Adrenal gland (tissue), 12 donors: ENCODE results near the gene OSBPL2. TPM values are rescaled to one million over a fixed set of nuclear protein-coding genes. Genes with fewer than 3 reads are reported as not detected.

Experiments used
- DNase-seq, 7 donors: peaks; one replicate each; pipeline ENCODE4 v3.0.0-alpha.2; 2019 to 2020
- H3K27ac ChIP-seq, 5 donors: fragments of 200-600 bp; sonication (generic) in 4 of 5; 1 replicate in 3 of 5; 2 replicates in 2 of 5; pipeline versions ENCODE4 v1.5.1 to v1.8.0; 2016 to 2020; ENCODE audit warnings: mild to moderate bottlenecking in 1 of 5
- H3K27me3 ChIP-seq: fragments of 200-600 bp; 2 replicates; pipeline ENCODE4 v1.8.0; 2021
- H3K36me3 ChIP-seq, 2 donors: fragments of 200-600 bp; replicated peaks in 1 of 2; 1 replicate in 1 of 2; 2 replicates in 1 of 2; pipeline versions ENCODE4 v1.5.1 to v1.8.0; 2018 to 2022
- H3K4me1 ChIP-seq, 2 donors: fragments of 200-600 bp; replicated peaks in 1 of 2; 1 replicate in 1 of 2; 2 replicates in 1 of 2; pipeline versions ENCODE4 v1.5.1 to v1.8.0; 2018 to 2021
- H3K4me3 ChIP-seq, 4 donors: fragments of 200-600 bp; sonication (generic) in 3 of 4; one replicate each; pipeline ENCODE4 v1.5.1; 2016 to 2018
- H3K9me3 ChIP-seq, 3 donors: fragments of 200-600 bp; sonication (generic) in 1 of 3; replicated peaks in 1 of 3; 1 replicate in 2 of 3; 2 replicates in 1 of 3; pipeline versions ENCODE4 v1.5.1 to v1.8.0; 2016 to 2021
- POLR2A ChIP-seq, 2 donors: fragments of 450-650 bp; IDR thresholded peaks; one replicate each; pipeline ENCODE4 v1.6.1; 2017; ENCODE audit warnings: antibody characterized with exemption in 2 of 2, mild to moderate bottlenecking in 2 of 2, moderate library complexity in 1 of 2
- WGBS, 4 donors: extraction: QIAGEN DNeasy Blood & Tissue Kit in 2 of 4; methylation state at CpG; one replicate each; pipeline versions ENCODE4 v1.1.5 to v1.1.7; 2013 to 2017; 5-methylcytosine and 5-hydroxymethylcytosine counted together
- intact Hi-C, 2 donors: fragments of 100-400 bp; cut with DNase I; formaldehyde crosslinking; loops; one replicate each; pipeline versions ENCODE4 v1.14.1 to v1.15.0; 2022 to 2023
- polyA plus RNA-seq, 3 donors: library from polyadenylated mRNA; stranded (reverse); fragments of 200-250 nt in 2 of 3; fragments of 350-450 nt in 1 of 3; fragmentation: Illumina TruSeq in 1 of 3; extraction: RNeasy Lipid Tissue Mini Kit (QIAGEN cat#74804) in 1 of 3; gene quantifications; one replicate each; pipeline ENCODE4 v1.2.3, GENCODE V29; 2013 to 2014
- total RNA-seq, 9 donors: library from RNA; depleted of rRNA in 4 of 9; stranded (reverse); fragments of >200 nt in 4 of 9; fragments of 120-200 nt in 1 of 9; fragmentation: NEBNext Ultra II Directional in 1 of 9; extraction: Animal tissue kit (Norgen Biotek cat#: 25700) in 1 of 9; gene quantifications; one replicate each; pipeline versions ENCODE4 v1.1.0 to v1.2.4, GENCODE V29; 2013 to 2023
- TF ChIP-seq, protein P1 (sequence below), 6 experiments: fragments of 450-650 bp in 4 of 6; fragments of 200-600 bp in 2 of 6; sonication (generic) in 1 of 6; IDR thresholded peaks; 1 replicate in 5 of 6; 2 replicates in 1 of 6; pipeline versions ENCODE4 v1.5.1 to v1.8.0; 2016 to 2021; ENCODE audit warnings: antibody characterized with exemption in 6 of 6, mild to moderate bottlenecking in 2 of 6, moderate library complexity in 1 of 6
- donor health status: healthy with polysubstance abuse.
- donor health status: Bipolar disorder and iron deficiency.
- donor health status: DM: yes; HTN: yes; CAD: no.
- donor health status: DM: no; HTN: no; CAD: no.
- donor health status: DM: no; HTN: no; CAD: no.
- donor health status: DM: yes; HTN: yes; CAD: no.

Gene OSBPL2
- total and polyA plus RNA-seq, 12 donors: 13.8 to 96.7 (median 37.4) TPM

DNA sequence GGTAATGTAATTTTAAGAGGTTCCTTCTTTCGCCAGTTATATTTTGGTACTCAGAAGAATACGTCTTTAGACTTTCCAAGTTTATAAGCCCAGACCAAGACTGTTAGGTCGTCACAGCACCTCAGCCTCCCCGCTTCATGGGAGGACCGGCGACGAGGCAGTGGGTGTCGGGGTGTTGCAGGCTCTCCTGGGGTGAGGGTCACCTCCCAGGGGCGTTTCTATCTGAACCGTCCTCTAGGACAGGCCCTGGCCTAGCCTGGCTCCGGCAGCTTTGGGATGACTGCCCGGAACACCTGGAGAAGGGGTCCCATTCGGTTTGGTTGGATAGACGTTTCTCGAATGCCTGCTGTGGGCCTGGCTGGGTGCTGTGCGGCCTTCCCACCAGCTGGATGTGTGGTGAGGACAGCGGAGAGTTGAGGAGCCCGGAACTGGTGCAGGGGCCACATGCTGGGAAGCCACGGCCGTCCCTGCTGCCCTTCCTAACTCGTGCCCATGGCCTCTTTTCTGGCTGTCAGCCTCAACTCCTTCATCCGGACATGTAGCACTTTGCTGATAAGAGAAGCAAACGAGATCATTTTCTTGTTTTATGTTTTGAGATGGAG, 1.1 kb downstream of the OSBPL2 start:
- Histone ChIP-seq H3K4me3 (peak overlapping the region in 2 of 4 donors; percentile 71 to 82), H3K27ac (peak overlapping the region in 4 of 5 donors; percentile 63 to 87 (median 76)), H3K9me3 (no peaks in the 10 kb centered on the region), H3K4me1 (peaks cover 6 to 31% of the 10 kb centered on the region in 2 donors), H3K36me3 (peaks cover 0 to 3% of the 10 kb centered on the region in 2 donors), H3K27me3 (no peaks in the 10 kb centered on the region)
- intact Hi-C loops: no loop called here
- WGBS, 4 donors: 24 to 35% (median 27%) methylated on average over 23 of the region's 23 CpGs
- DNase-seq: peak in 4 of 7 donors; percentile 26 to 39 (median 34)
- TF ChIP-seq, protein P1, sequence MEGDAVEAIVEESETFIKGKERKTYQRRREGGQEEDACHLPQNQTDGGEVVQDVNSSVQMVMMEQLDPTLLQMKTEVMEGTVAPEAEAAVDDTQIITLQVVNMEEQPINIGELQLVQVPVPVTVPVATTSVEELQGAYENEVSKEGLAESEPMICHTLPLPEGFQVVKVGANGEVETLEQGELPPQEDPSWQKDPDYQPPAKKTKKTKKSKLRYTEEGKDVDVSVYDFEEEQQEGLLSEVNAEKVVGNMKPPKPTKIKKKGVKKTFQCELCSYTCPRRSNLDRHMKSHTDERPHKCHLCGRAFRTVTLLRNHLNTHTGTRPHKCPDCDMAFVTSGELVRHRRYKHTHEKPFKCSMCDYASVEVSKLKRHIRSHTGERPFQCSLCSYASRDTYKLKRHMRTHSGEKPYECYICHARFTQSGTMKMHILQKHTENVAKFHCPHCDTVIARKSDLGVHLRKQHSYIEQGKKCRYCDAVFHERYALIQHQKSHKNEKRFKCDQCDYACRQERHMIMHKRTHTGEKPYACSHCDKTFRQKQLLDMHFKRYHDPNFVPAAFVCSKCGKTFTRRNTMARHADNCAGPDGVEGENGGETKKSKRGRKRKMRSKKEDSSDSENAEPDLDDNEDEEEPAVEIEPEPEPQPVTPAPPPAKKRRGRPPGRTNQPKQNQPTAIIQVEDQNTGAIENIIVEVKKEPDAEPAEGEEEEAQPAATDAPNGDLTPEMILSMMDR (IDR thresholded peaks at IDR 0.05): no peak
- no peak for TF ChIP-seq POLR2A (IDR thresholded peaks at IDR 0.05)

DNA sequence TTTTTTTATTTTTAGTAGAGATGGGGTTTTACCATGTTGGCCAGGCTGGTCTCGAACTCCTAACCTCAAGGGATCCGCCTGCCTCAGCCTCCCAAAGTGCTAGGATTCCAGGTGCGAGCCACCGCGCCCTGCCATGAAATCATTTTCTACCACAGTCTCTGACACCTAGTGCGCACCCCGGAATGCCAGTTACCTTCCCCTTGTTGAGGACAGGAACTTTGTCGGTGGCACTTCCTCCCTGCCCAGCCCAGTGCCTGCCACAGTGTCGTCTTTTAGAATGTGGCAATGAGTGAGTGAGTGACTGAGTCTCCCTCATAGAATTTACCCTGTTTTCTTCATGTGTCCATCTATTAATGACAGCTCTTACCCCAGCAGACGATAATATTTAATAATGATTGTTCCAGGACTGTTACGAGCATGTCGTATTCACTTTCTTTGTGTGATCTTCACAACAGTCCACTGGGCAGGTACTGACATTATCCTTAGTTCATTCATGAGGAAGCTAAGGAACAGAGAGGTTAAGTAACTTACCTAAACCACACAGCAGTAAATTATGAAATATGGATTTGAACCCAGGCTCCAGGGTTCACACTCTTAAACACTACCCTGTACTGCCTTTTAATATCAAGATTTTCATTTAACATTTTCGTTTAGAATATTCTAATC, 1.8 kb downstream of the OSBPL2 start:
- no peak overlapping the region for H3K4me3 ChIP-seq
- TF ChIP-seq, protein P1 (IDR thresholded peaks at IDR 0.05): no peak
- TF ChIP-seq POLR2A (IDR thresholded peaks at IDR 0.05): no peak
- no peak overlapping the region for H3K27ac ChIP-seq
- no peaks in the 10 kb centered on the region for H3K9me3 ChIP-seq
- DNase-seq: no peak
- 81 to 88% (median 86%) methylated on average over 13 of the region's 13 CpGs for WGBS, 4 donors
- H3K27me3 ChIP-seq: no peaks in the 10 kb centered on the region
- intact Hi-C loops: no loop called here
- peaks cover 6 to 31% of the 10 kb centered on the region in 2 donors for H3K4me1 ChIP-seq
- peaks cover 0 to 3% of the 10 kb centered on the region in 2 donors for H3K36me3 ChIP-seq

DNA sequence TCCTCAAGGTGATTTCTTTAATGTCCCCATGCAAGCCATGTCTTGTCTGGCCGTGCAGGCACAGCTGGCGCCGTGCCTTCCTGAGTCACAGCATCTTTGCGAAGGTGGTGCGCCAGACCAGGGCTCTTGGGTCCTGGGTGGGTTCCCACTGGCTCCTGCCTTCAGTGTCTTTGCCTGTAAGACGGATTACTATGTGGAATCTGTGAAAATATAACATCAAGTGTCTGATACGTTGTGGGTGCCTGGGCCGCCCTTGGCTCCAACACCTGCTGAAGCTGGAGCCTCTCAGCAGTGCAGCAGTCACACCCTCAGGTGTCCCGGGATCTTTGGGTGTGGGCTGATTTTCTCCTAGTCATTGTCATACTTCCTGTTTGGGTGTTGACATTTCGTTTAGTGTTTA, 3.2 kb downstream of the OSBPL2 start:
- WGBS, 4 donors: 78 to 83% (median 80%) methylated on average over 10 of the region's 10 CpGs
- no peak for TF ChIP-seq POLR2A (IDR thresholded peaks at IDR 0.05)
- TF ChIP-seq, protein P1 (IDR thresholded peaks at IDR 0.05): no peak
- intact Hi-C loops: no loop called here

DNA sequence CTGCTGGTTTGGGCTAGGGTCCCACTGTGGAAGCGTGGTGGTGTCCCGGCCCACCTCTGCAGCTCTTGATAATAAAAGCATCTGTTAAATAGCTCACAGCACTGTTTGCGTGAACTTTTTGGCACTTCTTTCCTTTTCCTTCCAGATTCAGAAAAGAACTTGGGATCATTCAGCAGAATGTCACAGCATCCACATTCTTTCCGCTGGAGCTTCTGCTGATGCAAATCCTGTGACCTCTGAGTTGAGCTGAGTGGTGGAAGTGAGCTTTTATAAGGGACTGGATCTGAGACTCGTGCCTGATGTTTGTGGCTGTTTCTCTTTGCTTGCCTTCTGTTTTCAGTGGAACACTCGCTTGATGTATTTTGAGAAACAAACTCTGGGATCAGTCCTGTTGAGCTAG, 3.9 kb downstream of the OSBPL2 start:
- Histone ChIP-seq H3K27me3 (no peaks in the 10 kb centered on the region), H3K4me1 (peaks cover 14 to 40% of the 10 kb centered on the region in 2 donors), H3K36me3 (peaks cover 0 to 3% of the 10 kb centered on the region in 2 donors), H3K9me3 (no peaks in the 10 kb centered on the region), H3K27ac (peak overlapping the region in 2 of 5 donors; percentile 4 to 32), H3K4me3 (no peak overlapping the region)
- WGBS, 4 donors: 68 to 77% (median 75%) methylated on average over 6 of the region's 6 CpGs
- DNase-seq: no peak
- TF ChIP-seq, protein P1 (IDR thresholded peaks at IDR 0.05): no peak
- TF ChIP-seq POLR2A (IDR thresholded peaks at IDR 0.05): no peak
- intact Hi-C loops: no loop called here

More for the DNA sequence above, 3.2 kb downstream of the OSBPL2 start:
- Histone ChIP-seq H3K4me1 (peaks cover 9 to 37% of the 10 kb centered on the region in 2 donors), H3K4me3 (no peak overlapping the region), H3K27ac (no peak overlapping the region), H3K9me3 (no peaks in the 10 kb centered on the region), H3K36me3 (peaks cover 0 to 3% of the 10 kb centered on the region in 2 donors), H3K27me3 (no peaks in the 10 kb centered on the region)
- no peak for DNase-seq
